Mesendoderm (in vitro differentiated cells): Measurements from ENCODE around the gene GK2.

Experiments
- DNase-seq: peaks from one replicate; pipeline ENCODE4 v3.0.0; 2013
- H2AK5ac ChIP-seq: 2 replicates; pipeline ENCODE4 v1.6.1; 2013; ENCODE audit warnings: low read length, inconsistent platforms
- H2BK120ac ChIP-seq: 2 replicates; pipeline ENCODE4 v1.6.1; 2013; ENCODE audit warnings: low read depth, mild to moderate bottlenecking, low read length, moderate library complexity, mixed read lengths
- H2BK15ac ChIP-seq: replicated peaks from 2 replicates; pipeline ENCODE4 v1.6.1; 2013; ENCODE audit warnings: low read depth, mild to moderate bottlenecking, moderate library complexity
- H2BK5ac ChIP-seq: 2 replicates; pipeline ENCODE4 v1.6.1; 2013; ENCODE audit warnings: low read length, inconsistent platforms
- H3K18ac ChIP-seq: 2 replicates; pipeline ENCODE4 v1.6.1; 2013; ENCODE audit warnings: mild to moderate bottlenecking, low read length, mixed read lengths
- H3K23ac ChIP-seq: one replicate; pipeline ENCODE4 v1.6.1; 2013; ENCODE audit warnings: low read length
- H3K27ac ChIP-seq: 2 replicates; pipeline ENCODE4 v1.5.1; 2013; ENCODE audit warnings: low read depth, mild to moderate bottlenecking, inconsistent platforms, low read length, moderate library complexity
- H3K27me3 ChIP-seq: 2 replicates; pipeline ENCODE4 v1.6.1; 2013; ENCODE audit warnings: low read length, control low read depth, mild to moderate bottlenecking, inconsistent platforms; ENCODE audit not compliant: insufficient read depth, poor library complexity
- H3K36me3 ChIP-seq: 2 replicates; pipeline ENCODE4 v1.6.1; 2013; ENCODE audit warnings: low read length, inconsistent platforms; ENCODE audit not compliant: control insufficient read depth, insufficient read depth
- H3K4ac ChIP-seq: one replicate; pipeline ENCODE4 v1.6.1; 2013; ENCODE audit warnings: low read depth, mild to moderate bottlenecking, low read length, moderate library complexity
- H3K4me1 ChIP-seq: 2 replicates; pipeline ENCODE4 v1.6.1; 2013; ENCODE audit warnings: low read depth, low read length, inconsistent platforms; ENCODE audit not compliant: control insufficient read depth
- H3K4me2 ChIP-seq: 2 replicates; pipeline ENCODE4 v1.6.1; 2013; ENCODE audit warnings: low read length
- H3K4me3 ChIP-seq: 2 replicates; pipeline ENCODE4 v1.5.1; 2013; ENCODE audit warnings: mild to moderate bottlenecking, low read length
- H3K56ac ChIP-seq: one replicate; pipeline ENCODE4 v1.6.1; 2013; ENCODE audit warnings: low read length
- H3K79me1 ChIP-seq: 2 replicates; pipeline ENCODE4 v1.6.1; 2013; ENCODE audit warnings: low read length, inconsistent platforms
- H3K79me2 ChIP-seq: 2 replicates; pipeline ENCODE4 v1.6.1; 2013; ENCODE audit warnings: mild to moderate bottlenecking, low read length; ENCODE audit not compliant: control insufficient read depth, insufficient read depth
- H3K9ac ChIP-seq: 2 replicates; pipeline ENCODE4 v1.6.1; 2013; ENCODE audit warnings: low read length, inconsistent platforms
- H4K5ac ChIP-seq: one replicate; pipeline ENCODE4 v1.6.1; 2013; ENCODE audit warnings: low read length
- H4K8ac ChIP-seq: one replicate; pipeline ENCODE4 v1.6.1; 2013; ENCODE audit warnings: low read depth, mild to moderate bottlenecking, control low read depth, low read length, moderate library complexity
- WGBS: extraction: QIAGEN DNeasy Blood & Tissue Kit; methylation state at CpG from one replicate; pipeline ENCODE4 v1.1.7; 2013; ENCODE audit warnings: low lambda C conversion rate, missing lambda C conversion rate; ENCODE audit not compliant: insufficient coverage; ENCODE audit errors: extremely low coverage; 5-methylcytosine and 5-hydroxymethylcytosine counted together

GK2 gene

GRCh38 chr4:79399076-79399475, 9.0 kb downstream of the GK2 start:
- Histone ChIP-seq H3K18ac (no peak overlapping the region), H3K27ac (no peak overlapping the region), H2BK120ac (no peak overlapping the region), H3K23ac (no peak overlapping the region), H3K4me2 (no peak overlapping the region), H4K5ac (no peak overlapping the region), H4K8ac (no peak overlapping the region), H3K56ac (no peak overlapping the region), H3K4me3 (no peak overlapping the region), H3K79me2 (no peaks in the 10 kb centered on the region), H3K36me3 (no peaks in the 10 kb centered on the region), H2BK15ac (no peak overlapping the region), H3K9ac (no peak overlapping the region), H3K4ac (no peak overlapping the region), H3K4me1 (no peaks in the 10 kb centered on the region), H2AK5ac (no peak overlapping the region), H3K79me1 (no peaks in the 10 kb centered on the region), H2BK5ac (no peak overlapping the region), H3K27me3 (no peaks in the 10 kb centered on the region)
- WGBS = no CpG with 5 or more reads among the region's 1 CpG
- no peak for DNase-seq

GRCh38 chr4:79397951-79398350, 10.1 kb downstream of the GK2 start:
- H2BK5ac ChIP-seq = no peak overlapping the region
- no CpG with 5 or more reads among the region's 5 CpGs for WGBS

GRCh38 chr4:79396794-79397193, 11.2 kb downstream of the GK2 start:
- Histone ChIP-seq H3K79me1 (no peaks in the 10 kb centered on the region), H4K8ac (no peak overlapping the region), H3K4me1 (no peaks in the 10 kb centered on the region), H3K27ac (no peak overlapping the region), H3K23ac (no peak overlapping the region), H3K56ac (no peak overlapping the region), H3K27me3 (no peaks in the 10 kb centered on the region), H2BK5ac (no peak overlapping the region), H3K36me3 (no peaks in the 10 kb centered on the region), H4K5ac (no peak overlapping the region), H3K4me3 (no peak overlapping the region), H2BK15ac (no peak overlapping the region), H3K18ac (no peak overlapping the region), H2AK5ac (no peak overlapping the region), H3K79me2 (no peaks in the 10 kb centered on the region), H3K4ac (no peak overlapping the region), H3K4me2 (no peak overlapping the region), H2BK120ac (no peak overlapping the region), H3K9ac (no peak overlapping the region)
- no peak for DNase-seq

More at GRCh38 chr4:79397951-79398350, 10.1 kb downstream of the GK2 start:
- no peaks in the 10 kb centered on the region for H3K27me3 ChIP-seq
- H2BK15ac ChIP-seq = no peak overlapping the region
- no peak overlapping the region for H3K56ac ChIP-seq
- no peak overlapping the region for H3K23ac ChIP-seq
- no peak overlapping the region for H2AK5ac ChIP-seq
- H3K9ac ChIP-seq = no peak overlapping the region
- no peaks in the 10 kb centered on the region for H3K36me3 ChIP-seq
- H3K4me1 ChIP-seq = no peaks in the 10 kb centered on the region
- no peak overlapping the region for H3K4me2 ChIP-seq
- H3K18ac ChIP-seq = no peak overlapping the region
- H3K27ac ChIP-seq = no peak overlapping the region
- H3K79me1 ChIP-seq = no peaks in the 10 kb centered on the region
- no peaks in the 10 kb centered on the region for H3K79me2 ChIP-seq
- H4K8ac ChIP-seq = no peak overlapping the region
- H4K5ac ChIP-seq = no peak overlapping the region
- peak; percentile 48 for DNase-seq
- H3K4me3 ChIP-seq = no peak overlapping the region
- H3K4ac ChIP-seq = no peak overlapping the region
- no peak overlapping the region for H2BK120ac ChIP-seq

- no peak overlapping the region for H3K56ac ChIP-seq
- H3K79me1 ChIP-seq = no peaks in the 10 kb centered on the region
- no peak overlapping the region for H4K5ac ChIP-seq
- no peak overlapping the region for H2AK5ac ChIP-seq
- no CpG with 5 or more reads among the region's 2 CpGs for WGBS
- no peak overlapping the region for H3K4me2 ChIP-seq
- no peaks in the 10 kb centered on the region for H3K79me2 ChIP-seq
- no peak overlapping the region for H3K23ac ChIP-seq
- H3K4me1 ChIP-seq = no peaks in the 10 kb centered on the region
- H3K9ac ChIP-seq = no peak overlapping the region
- no peak overlapping the region for H3K4me3 ChIP-seq
- H3K18ac ChIP-seq = no peak overlapping the region
- no peaks in the 10 kb centered on the region for H3K36me3 ChIP-seq
- H3K27me3 ChIP-seq = no peaks in the 10 kb centered on the region
- H2BK5ac ChIP-seq = no peak overlapping the region
- no peak overlapping the region for H2BK15ac ChIP-seq
- no peak overlapping the region for H4K8ac ChIP-seq
- no peak overlapping the region for H2BK120ac ChIP-seq
- DNase-seq = peak; percentile 6
- no peak overlapping the region for H3K4ac ChIP-seq
- no peak overlapping the region for H3K27ac ChIP-seq
Observed at GRCh38 chr4:79395841-79396240, 12.2 kb downstream of the GK2 start.

- no CpG with 5 or more reads among the region's 3 CpGs for WGBS
- H3K27me3 ChIP-seq = no peaks in the 10 kb centered on the region
Observed at GRCh38 chr4:79390890-79391289, 17.1 kb downstream of the GK2 start.

GRCh38 chr4:79385641-79386040, 22.4 kb downstream of the GK2 start:
- no peak for DNase-seq
- no peak overlapping the region for H3K9ac ChIP-seq
- no peak overlapping the region for H3K4me2 ChIP-seq
- no peaks in the 10 kb centered on the region for H3K79me2 ChIP-seq
- H3K4me1 ChIP-seq = no peaks in the 10 kb centered on the region
- no peak overlapping the region for H3K18ac ChIP-seq
- H3K27ac ChIP-seq = no peak overlapping the region
- no peak overlapping the region for H2BK5ac ChIP-seq
- no peaks in the 10 kb centered on the region for H3K27me3 ChIP-seq
- no peak overlapping the region for H4K5ac ChIP-seq
- H2BK15ac ChIP-seq = no peak overlapping the region
- WGBS = no CpG with 5 or more reads among the region's 4 CpGs
- H3K23ac ChIP-seq = no peak overlapping the region
- no peak overlapping the region for H2BK120ac ChIP-seq
- H3K56ac ChIP-seq = no peak overlapping the region
- H3K79me1 ChIP-seq = no peaks in the 10 kb centered on the region
- no peak overlapping the region for H3K4me3 ChIP-seq
- no peak overlapping the region for H2AK5ac ChIP-seq
- no peak overlapping the region for H3K4ac ChIP-seq
- H3K36me3 ChIP-seq = no peaks in the 10 kb centered on the region
- no peak overlapping the region for H4K8ac ChIP-seq

More at GRCh38 chr4:79390890-79391289, 17.1 kb downstream of the GK2 start:
- no peak overlapping the region for H3K4me3 ChIP-seq
- H4K8ac ChIP-seq = no peak overlapping the region
- no peaks in the 10 kb centered on the region for H3K36me3 ChIP-seq
- H2BK5ac ChIP-seq = no peak overlapping the region
- DNase-seq = no peak
- no peak overlapping the region for H3K56ac ChIP-seq
- no peaks in the 10 kb centered on the region for H3K79me1 ChIP-seq
- H2AK5ac ChIP-seq = no peak overlapping the region
- H3K9ac ChIP-seq = no peak overlapping the region
- H3K27ac ChIP-seq = no peak overlapping the region
- no peaks in the 10 kb centered on the region for H3K79me2 ChIP-seq
- H2BK120ac ChIP-seq = no peak overlapping the region
- H3K4me1 ChIP-seq = no peaks in the 10 kb centered on the region
- H3K4me2 ChIP-seq = no peak overlapping the region
- H4K5ac ChIP-seq = no peak overlapping the region
- H3K23ac ChIP-seq = no peak overlapping the region
- H3K18ac ChIP-seq = no peak overlapping the region
- no peak overlapping the region for H3K4ac ChIP-seq
- no peak overlapping the region for H2BK15ac ChIP-seq
